HG03378 (cell line): ENCODE results near the gene LINC01488.

Experiments
- ATAC-seq: cut with Tn5 transposase; IDR thresholded peaks from one replicate; pipeline ENCODE4 v1.9.1; 2021; ENCODE audit warnings: mild to moderate bottlenecking, moderate library complexity; ENCODE audit not compliant: unreplicated experiment

LINC01488 gene

DNA sequence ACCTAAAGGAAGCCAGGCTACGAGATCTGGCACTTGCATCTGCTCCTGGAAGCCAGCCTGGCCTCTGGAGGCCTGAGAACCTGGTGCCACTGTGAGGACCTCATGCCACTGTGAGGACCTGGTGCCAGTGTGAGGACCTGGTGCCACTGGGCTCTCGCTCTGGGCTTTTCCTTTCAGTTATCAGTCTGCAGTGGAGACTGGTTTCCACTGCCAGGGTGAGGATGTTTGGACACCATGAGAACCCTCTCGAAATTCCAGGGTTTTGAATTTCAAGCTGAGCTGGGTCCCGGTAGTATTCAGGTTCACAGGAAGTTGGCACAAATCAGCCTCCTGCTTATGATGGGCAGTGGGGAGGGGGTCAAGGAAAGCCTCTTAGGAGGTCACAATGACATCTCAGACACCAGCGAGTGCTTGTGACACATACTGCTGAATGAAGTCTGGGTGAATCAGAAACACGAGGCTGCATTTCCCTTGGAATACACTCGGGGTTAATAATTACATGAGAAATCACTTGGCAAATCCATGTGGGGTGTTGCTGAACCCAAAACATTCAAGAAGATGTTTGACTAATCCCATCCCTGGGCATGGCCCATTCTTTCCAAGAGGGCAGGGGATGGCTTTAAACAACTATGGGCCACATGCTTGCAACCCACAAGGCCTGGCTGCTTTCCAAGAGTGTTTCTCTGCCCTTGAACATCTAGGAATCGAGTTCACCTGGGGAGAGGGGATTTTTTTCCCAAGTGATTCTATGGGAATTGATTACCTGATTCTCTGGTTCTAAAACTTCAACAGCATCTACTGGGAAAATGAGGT lies 60.2 kb downstream of the LINC01488 start:
- no peak for ATAC-seq

DNA sequence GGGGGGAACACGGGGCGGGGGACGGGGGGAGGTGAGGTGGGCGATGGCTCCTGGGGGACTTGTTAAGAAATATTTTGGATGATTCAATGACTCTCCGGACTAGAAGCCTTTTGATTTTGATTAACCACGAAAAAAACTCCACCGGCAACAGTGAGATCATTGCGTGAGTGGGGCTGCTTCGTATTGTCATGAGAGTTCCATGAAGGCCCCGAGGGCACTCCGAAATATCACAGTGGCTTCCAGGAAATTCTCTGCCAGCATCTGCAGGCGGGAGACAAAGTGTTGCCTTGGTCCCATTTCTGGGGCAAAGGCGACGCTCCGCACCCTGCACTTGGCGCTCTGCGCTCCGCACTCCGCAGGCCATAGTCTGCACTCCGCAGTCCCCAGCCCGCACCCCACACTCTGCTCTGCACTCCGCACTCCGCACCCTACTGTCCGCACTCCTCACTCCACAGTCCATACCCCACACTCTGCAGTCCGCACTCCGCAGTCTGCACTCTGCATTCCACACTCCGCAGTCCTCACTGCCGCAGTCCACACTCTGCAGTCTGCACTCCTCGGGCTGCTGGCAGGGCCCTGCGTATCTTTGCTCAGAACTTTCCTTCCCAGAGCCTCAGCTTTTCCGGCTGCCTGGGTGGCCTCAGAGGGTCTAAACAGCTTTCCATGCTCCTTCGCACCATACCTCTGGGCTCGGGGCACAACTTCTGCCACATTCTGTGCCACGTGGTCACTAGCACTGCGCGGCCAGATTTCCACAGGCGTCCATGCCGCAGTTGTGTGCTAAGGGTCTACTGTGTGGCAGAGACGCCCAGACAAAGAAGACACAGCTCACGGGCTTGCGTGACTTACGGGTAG lies 61.1 kb downstream of the LINC01488 start:
- no peak for ATAC-seq
